ENCODE results near the gene ATP6V0B. TPM values are rescaled to one million over a fixed set of nuclear protein-coding genes. Genes with fewer than 3 reads are reported as not detected.
A peak's percentile ranks its signal among the peaks of the same experiment; 100 is the strongest.

ATP6V0B gene
- total and polyA plus RNA-seq, 2 of the 8 experiments (the other 6 are each of a cell fraction or from before 2014, with no cell fraction given), result 105 to 308 TPM

DNA sequence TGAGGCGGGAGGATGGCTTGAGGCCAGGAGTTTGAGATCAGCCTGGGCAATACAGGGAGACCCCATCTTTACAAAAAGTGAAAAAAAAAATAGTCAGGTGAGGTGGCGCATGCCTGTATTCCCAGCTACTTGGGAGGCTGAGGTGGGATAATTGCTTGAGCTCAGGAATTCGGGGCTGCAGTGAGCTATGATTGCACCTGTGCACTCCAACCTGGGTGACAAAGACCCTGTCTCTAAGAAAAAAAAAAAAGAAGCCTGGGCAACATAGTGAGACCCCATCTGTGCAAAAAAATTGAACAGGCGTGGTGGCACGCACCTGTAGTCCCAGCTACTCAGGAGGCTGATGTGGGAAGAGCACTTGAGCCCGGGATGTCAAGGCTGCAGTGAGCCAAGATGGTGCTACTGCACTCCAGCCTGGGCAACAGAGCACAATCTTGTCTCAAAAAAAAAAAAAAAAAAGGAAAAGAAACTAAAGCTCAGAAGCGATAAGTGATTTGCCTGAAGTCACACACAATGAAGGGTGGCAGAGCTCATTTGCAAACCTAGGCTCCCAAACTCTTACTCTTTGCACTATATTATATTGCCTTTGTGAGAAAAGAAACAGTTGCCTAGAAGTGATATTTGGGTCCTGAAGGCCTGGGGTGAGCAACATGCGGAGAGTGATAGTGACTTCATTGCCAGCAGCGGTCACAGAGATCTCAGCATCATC is 18.6 kb downstream of the ATP6V0B start:
- H2BK20ac ChIP-seq (ENCODE audit: low read length), result no peak overlapping the region
- no peak overlapping the region for H3K4me3 ChIP-seq (ENCODE audit: extremely low read depth in 1 of 4, insufficient read depth in 2 of 4, low read depth in 3 of 4, low read length in 4 of 4)
- no peaks in the 10 kb centered on the region; a peak in 1 of 8 replicates for H3K36me3 ChIP-seq (ENCODE audit: control insufficient read depth in 2 of 4, insufficient read depth in 4 of 4, low read length in 3 of 4)
- no peak overlapping the region for H3K4ac ChIP-seq (replicated peaks; ENCODE audit: insufficient read length, low read depth, low read length)
- H2BK15ac ChIP-seq (ENCODE audit: low read length), result no peak overlapping the region
- H3K14ac ChIP-seq (ENCODE audit: insufficient read length), result no peak overlapping the region
- 94% methylated on average over 8 of the region's 9 CpGs; no CpG with 5 or more reads in 1 of the 2 experiments for WGBS, 2 experiments (ENCODE audit: extremely low coverage in 1 of 2, insufficient coverage in 1 of 2, insufficient read length in 1 of 2, insufficient replicate concordance in 2 of 2, low coverage in 1 of 2, low lambda C conversion rate in 2 of 2, missing lambda C conversion rate in 1 of 2)
- no peak for FAIRE-seq
- no peak overlapping the region for H3K27ac ChIP-seq (ENCODE audit: low read depth, low read length)
- no peak overlapping the region for H2BK120ac ChIP-seq (replicated peaks; ENCODE audit: low read depth, low read length)
- no peaks in the 10 kb centered on the region for H3K27me3 ChIP-seq (replicated peaks in 1 of 4; ENCODE audit: control insufficient read depth in 3 of 4, extremely low read depth in 1 of 4, insufficient read depth in 3 of 4, low read length in 3 of 4)
- H3K4me2 ChIP-seq (ENCODE audit: insufficient read depth in 1 of 2, low read depth in 2 of 2, low read length in 2 of 2), result peak overlapping the region in 1 of 2 experiments; percentile 96; a peak in 1 of 4 replicates
- no peak overlapping the region for H2BK12ac ChIP-seq (ENCODE audit: low read depth, low read length)
- no peak overlapping the region for H2BK5ac ChIP-seq (ENCODE audit: low read depth, low read length)
- H3K23me2 ChIP-seq (ENCODE audit: low read depth, low read length), result peaks cover 12% of the 10 kb centered on the region; the same call in 1 of the 2 replicates
- no peak overlapping the region for H2AFZ ChIP-seq (ENCODE audit: low read length)
- no peak overlapping the region for H4K5ac ChIP-seq (ENCODE audit: insufficient read length, low read depth, low read length)
- no peak overlapping the region for H3K23ac ChIP-seq (ENCODE audit: insufficient read length)
- no peaks in the 10 kb centered on the region for H3K79me2 ChIP-seq (ENCODE audit: control insufficient read depth in 1 of 2, insufficient read depth in 2 of 2, low read length in 2 of 2)
- no peak overlapping the region for H3K56ac ChIP-seq (replicated peaks; ENCODE audit: insufficient read length, low read depth, low read length)
- H4K91ac ChIP-seq (replicated peaks; ENCODE audit: insufficient read length, low read length), result no peak overlapping the region
- H4K20me1 ChIP-seq (replicated peaks in 1 of 2; ENCODE audit: control insufficient read depth in 1 of 2, insufficient read depth in 2 of 2, low read length in 2 of 2), result peaks cover 2% of the 10 kb centered on the region in 2 experiments
- no peaks in the 10 kb centered on the region for H3K79me1 ChIP-seq (ENCODE audit: low read depth, low read length)
- no peak overlapping the region for H3K18ac ChIP-seq (ENCODE audit: extremely low read depth, low read length)
- H3K9ac ChIP-seq (replicated peaks in 1 of 4; ENCODE audit: extremely low read depth in 1 of 4, low read depth in 3 of 4, low read length in 3 of 4), result no peak overlapping the region
- H3K4me1 ChIP-seq (replicated peaks in 1 of 4; ENCODE audit: control insufficient read depth in 3 of 4, insufficient read depth in 4 of 4, low read length in 3 of 4), result peaks cover 0 to 5% (median 4%) of the 10 kb centered on the region in 4 experiments; a peak in 5 of 7 replicates
- no peak overlapping the region for H2AK5ac ChIP-seq (ENCODE audit: low read depth, low read length)
- no peak overlapping the region for H4K8ac ChIP-seq (ENCODE audit: extremely low read depth, insufficient read depth, low read length)
- ChIA-PET CTCF (ENCODE audit: partially characterized antibody) (interaction anchor here (0.6 to 21.8 kb wide), 21 partner anchors 10 to 1327 kb away, joined by 3 to 478 read pairs (median 5); partner anchors contain the start of gene SLC6A9), POLR2A (ENCODE audit: partially characterized antibody) (interaction anchor here (0.8 to 13.6 kb wide), 7 partner anchors 10 to 42 kb away, joined by 3 to 189 read pairs (median 11); partner anchors contain the start of genes ATP6V0B, B4GALT2, DPH2 and SLC6A9)
- no peak for DNase-seq (ENCODE audit: low read depth in 1 of 2, low spot score in 2 of 2)
- no peaks in the 10 kb centered on the region for H3K9me3 ChIP-seq (ENCODE audit: insufficient read depth in 2 of 2, low read depth in 1 of 2, low read length in 1 of 2)
- TF ChIP-seq TAF7 (optimal IDR thresholded peaks at IDR 0.05; ENCODE audit: borderline replicate concordance, low read depth, low read length), result no peak
